Measurements from ENCODE around the gene BEND2.
"Not testable (repeated sequence)": the region's sequence is repeated elsewhere in the genome, so short reads cannot be mapped to it uniquely, and the experiment has no call there.

BEND2 gene

GRCh38 chrX:18220786-18221185, at the start of gene BEND2:
Gene BEND2 (minus strand): TSS chrX:18220886. CDS start chrX:18220750, 136 bp downstream.
- DNase-seq: no peak

DNA sequence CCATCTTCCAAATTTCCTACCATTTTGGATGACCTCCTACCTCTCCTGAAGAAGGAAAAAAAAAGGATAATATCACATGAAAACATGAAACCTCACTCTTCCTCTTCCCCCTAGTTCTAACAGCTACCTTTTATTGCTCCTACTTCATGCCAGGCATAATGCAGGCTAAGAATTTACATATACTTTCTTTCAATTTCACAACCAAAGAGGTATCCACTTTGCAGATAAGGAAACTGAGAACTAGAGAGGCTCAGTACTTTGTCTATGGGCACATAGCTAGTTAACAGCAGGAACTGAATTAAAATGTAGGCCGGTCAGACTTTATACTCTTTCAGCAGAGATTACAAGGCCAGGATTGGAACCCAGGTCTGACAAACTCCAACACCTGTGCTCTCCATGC, 34.4 kb upstream of the BEND2 start:
- no peak for DNase-seq

DNA sequence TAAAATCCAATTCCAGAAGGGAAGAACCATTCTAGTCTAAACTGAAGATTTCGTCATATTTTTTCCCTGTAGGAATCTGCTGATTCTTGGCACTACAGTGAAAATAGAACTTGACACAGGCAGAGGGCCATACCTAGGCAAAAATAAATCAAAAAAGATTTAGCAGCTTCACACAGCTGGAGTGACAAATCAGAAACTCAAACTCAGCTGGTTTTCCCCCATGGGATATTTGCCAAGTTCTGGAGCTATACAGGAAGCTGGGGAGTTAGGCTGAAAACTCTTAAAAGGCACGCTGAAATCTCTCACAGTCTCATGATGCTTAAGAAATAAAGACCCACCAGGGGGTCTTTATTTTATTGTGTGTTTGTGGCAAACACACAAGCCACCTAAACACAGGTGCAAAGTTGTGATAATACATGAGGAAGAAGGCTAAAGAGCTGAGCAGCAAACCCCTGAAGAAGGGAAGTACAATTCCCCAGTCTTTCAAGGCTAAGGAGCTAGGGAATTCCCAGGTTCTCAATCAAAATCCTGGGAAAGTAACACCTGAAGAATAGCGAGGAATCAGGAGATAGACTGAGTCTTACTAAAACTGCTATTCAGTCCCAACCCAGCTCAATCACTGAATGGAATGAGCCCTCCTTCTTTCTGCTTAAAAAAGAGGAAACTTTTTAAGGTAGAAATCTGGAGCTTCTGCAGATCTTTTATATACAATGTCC, 32.1 kb upstream of the BEND2 start:
- DNase-seq: no peak

GRCh38 chrX:18229646-18230045, 9.0 kb upstream of the BEND2 start:
- not testable (repeated sequence) for DNase-seq

DNA sequence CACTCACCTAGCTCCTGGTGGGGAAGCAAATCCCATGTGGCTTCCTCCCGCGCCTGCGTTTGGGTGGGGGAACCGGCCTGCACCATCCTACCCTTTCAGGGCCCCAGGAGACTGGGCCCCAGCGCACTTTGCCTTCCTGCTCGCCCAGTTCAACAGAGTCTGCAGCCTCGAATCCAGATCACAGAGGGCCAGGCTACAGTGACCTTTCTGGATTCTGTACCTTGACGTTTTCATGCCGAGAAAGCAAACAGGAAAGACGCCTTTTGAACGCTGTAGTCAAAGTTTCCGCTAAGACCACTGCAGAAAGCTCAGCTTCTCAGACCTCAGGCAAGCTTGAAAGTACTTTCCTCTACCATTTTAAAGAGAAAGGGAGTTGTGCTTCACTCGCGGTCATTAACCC, 7.4 kb upstream of the BEND2 start:
- no peak for DNase-seq

GRCh38 chrX:18227458-18227857, 6.8 kb upstream of the BEND2 start:
- no peak for DNase-seq

DNA sequence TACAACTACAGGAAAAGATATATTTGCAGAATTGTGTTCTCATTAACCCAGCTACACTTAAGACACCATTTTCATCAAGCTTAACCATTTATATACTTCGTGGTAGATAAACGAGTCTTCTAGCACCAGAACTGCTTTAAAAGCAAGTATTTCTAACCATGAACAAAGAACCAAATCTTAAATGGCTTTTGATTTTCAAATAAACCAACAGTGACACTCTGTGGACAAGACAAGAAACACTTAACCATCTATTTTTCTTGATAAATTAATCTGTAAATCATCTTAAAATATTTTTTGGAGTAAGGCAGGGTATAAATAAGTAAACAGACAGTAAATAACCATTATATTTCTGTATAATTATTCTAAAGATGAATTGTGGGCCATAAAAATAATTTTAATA, 10.2 kb downstream of the BEND2 start:
- peak; percentile 11 for DNase-seq

DNA sequence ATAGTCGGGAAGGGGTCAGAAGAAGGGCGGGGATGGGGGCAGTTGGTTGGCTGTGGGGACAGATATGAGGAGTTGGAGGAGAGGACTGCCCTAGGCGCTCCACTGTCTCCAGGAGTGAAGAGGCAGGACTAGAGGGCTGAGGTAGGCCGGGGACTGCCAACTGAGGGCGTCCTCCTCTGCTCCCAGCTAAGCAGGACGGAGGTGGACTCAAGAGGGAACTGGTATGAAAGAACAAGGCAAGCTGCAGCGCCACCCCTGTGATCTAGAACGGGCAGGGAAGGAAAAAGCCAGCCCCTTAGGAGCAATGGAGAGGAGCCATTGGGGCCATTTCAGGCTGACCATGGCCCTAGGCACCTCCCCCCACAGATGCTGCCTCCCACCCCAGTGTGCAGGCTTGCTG, 14.0 kb downstream of the BEND2 start:
- no peak for DNase-seq

- DNase-seq: no peak
These were observed 17.1 kb downstream of the BEND2 start for GRCh38 chrX:18203631-18204030.

- no peak for DNase-seq
These were observed 26.0 kb downstream of the BEND2 start for GRCh38 chrX:18194688-18195087.

- peak; percentile 25 for DNase-seq
These were observed 41.2 kb downstream of the BEND2 start for GRCh38 chrX:18179446-18179845.

DNA sequence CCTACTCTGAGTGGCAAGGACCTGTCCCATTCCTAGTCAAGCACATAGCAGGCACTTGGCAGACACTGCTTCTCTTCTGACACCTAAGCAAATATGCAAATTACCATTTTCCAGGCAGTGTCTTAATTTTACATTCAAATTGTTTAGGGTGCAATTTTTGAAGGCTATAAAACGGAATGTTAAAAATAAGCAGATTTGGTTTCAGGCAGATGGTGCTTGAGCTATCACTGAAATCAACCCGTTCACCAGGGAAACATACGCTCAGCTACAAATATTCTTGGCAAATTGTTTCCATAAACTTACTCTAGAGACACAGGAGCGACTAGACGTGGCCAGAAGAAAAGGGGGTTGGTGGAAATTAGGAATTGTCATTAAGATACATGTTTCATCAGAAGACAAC, 45.7 kb downstream of the BEND2 start:
- no peak for DNase-seq

- DNase-seq: no peak
These were observed 46.5 kb downstream of the BEND2 start for GRCh38 chrX:18174209-18174608.

- DNase-seq: peak; percentile 93
These were observed 47.0 kb downstream of the BEND2 start for GRCh38 chrX:18173494-18174180.

DNA sequence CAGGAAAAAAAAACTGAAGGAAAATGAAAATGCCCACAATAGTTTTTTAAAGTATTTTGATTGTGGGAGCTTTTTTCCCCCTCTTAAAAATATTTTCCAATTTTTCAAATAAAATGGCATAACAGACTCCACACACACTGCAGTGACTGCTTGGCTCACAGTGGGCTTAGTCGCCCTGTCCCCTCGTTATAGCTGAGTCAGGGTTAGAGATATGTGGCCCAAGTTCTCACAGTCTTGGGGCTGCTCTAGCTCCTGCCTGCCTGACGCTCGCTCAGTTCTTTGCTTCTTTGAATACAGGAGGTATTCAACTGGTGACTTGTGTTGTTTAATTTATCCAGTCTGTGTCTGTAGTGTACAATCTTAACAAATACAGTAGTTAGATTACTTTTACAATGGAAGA, 47.7 kb downstream of the BEND2 start:
- no peak for DNase-seq

DNA sequence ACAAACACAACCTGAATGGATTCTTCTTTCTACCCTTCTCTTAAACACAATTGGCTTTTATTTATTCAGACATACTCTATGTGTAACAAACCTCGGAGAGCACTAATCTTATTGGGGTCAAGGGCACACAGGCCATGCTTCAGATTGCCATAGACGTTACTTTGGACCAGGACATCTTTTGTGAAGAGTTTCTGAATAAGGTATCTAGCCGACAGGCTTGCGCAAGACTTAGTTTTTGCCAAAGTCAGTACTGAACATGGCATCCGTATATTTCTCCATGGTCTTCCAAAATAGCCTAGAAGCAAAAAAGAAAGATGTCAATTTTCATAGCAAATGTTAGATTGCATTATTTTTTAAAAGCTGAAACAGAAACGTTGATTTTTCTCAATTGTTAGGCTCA, 49.8 kb downstream of the BEND2 start:
- no peak for DNase-seq

DNA sequence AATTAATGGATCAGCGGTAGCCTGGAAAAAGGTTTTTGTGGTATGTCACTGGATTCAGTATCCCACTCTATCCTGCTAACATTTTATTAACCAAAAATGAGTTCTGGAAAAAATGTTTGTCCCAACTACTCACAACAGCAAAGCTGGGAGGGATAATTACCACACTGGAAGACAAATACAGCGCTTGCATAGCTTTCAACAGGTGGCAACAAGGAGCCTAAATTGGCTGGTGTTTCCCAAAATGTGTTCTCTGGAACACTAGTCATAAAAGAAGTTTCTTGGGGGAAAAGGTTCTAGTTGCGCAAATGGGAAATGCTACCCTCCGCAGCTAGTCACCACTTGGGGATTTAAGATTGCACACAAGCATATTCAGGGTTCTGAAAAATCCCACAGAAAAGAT, 54.6 kb downstream of the BEND2 start:
- DNase-seq: no peak

DNA sequence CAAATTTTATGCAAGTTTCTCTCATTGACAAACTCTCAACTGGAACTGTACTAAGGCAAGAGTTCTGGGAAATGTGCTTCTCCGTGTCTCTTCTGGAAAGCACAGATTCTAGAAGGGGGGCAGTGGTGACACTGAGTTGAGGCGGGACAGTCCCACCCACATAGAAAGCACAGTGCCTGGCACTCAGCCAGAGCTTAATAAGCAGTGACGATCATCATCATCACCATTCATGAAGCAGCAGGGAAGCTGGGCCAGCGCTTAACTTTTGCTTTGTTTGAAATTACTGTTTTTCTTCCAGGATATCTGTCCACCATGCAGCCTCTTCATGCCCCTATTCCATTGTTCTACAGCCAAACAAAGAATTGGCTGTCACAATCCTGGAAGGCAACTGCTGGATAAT, 60.3 kb downstream of the BEND2 start:
- no peak for DNase-seq

- no peak for DNase-seq
These were observed 61.7 kb downstream of the BEND2 start for GRCh38 chrX:18158963-18159362.

DNA sequence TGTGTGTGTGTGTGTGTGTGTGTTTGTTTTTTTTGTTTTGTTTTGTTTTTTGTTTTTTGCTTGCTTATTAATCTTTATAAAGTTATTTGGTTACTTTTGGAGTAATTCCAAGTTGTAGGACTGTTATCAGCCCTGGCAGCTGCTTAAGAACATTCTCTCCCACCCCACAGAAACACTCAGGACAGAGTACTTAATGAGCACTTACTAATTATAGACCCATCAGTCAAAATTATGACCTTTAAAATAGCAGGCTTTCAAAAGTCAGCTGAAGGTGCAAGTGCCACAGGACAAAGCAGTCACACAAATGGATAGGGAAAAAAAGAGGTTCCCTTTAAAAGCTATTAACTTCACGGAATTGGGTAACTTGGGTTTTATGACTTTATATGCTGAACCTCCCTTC, 69.0 kb downstream of the BEND2 start:
- peak; percentile 50 for DNase-seq

GRCh38 chrX:18151157-18151556, 69.5 kb downstream of the BEND2 start:
- no peak for DNase-seq

- DNase-seq: no peak
These were observed 71.2 kb downstream of the BEND2 start for GRCh38 chrX:18149454-18149853.

- DNase-seq: peak; percentile 27
These were observed 73.7 kb downstream of the BEND2 start for GRCh38 chrX:18146954-18147353.

DNA sequence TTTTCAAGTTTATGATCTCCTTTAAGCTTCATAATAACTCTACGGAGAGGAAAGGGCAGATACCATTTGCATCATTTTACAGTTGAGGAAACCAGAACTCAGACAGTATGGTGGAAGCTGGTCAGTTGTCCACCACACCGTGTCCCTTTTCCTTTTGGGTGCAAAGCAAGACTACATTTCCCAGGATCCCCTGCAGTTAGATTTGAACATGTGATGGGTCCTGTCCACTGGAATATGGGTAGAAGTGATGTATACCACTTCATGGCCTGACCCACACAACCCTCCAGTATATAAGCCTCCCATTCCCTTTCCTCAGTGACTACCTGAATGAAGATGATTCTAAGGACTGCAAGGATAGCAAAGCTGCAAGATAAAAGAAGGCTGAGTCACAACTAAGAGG, 74.7 kb downstream of the BEND2 start:
- DNase-seq: no peak

- no peak for DNase-seq
These were observed 83.9 kb downstream of the BEND2 start for GRCh38 chrX:18136816-18137215.

Measured in hematopoietic multipotent progenitor cell treated with erythropoietin and hydrocortisone succinate and interleukin-3 and kit ligand, for 8 days (in vitro differentiated cells).